Astrocyte (in vitro differentiated cells and primary cell): Measurements from ENCODE around the gene PRSS50. TPM values are rescaled to one million over a fixed set of nuclear protein-coding genes. Genes with fewer than 3 reads are reported as not detected.

ENCODE experiments used
- DNase-seq: peaks from one replicate; pipeline ENCODE4 v3.0.0-alpha.2; 2010; ENCODE audit warnings: low read depth
- FAIRE-seq: peaks from 2 replicates; lab custom pipeline; 2011; peaks lifted over from hg19 to GRCh38; lab: Jason Lieb, UNC
- H2AFZ ChIP-seq: 2 replicates; pipeline ENCODE4 v1.6.0; 2012; ENCODE audit warnings: low read depth, low read length, inconsistent platforms
- H3K27ac ChIP-seq: 2 replicates; pipeline ENCODE4 v1.5.1; 2011; ENCODE audit warnings: low read depth, low read length, inconsistent platforms
- H3K27me3 ChIP-seq: 2 replicates; pipeline ENCODE4 v1.6.0; 2011; ENCODE audit warnings: low read length, inconsistent platforms; ENCODE audit not compliant: insufficient read depth
- H3K36me3 ChIP-seq: 2 replicates; pipeline ENCODE4 v1.5.1; 2011; ENCODE audit warnings: low read length, inconsistent platforms; ENCODE audit not compliant: insufficient read depth
- H3K4me1 ChIP-seq: 2 replicates; pipeline ENCODE4 v1.5.1; 2011; ENCODE audit warnings: low read length, inconsistent platforms; ENCODE audit not compliant: insufficient read depth
- H3K4me2 ChIP-seq: 2 replicates; pipeline ENCODE4 v1.6.0; 2012; ENCODE audit warnings: low read length, inconsistent platforms
- H3K4me3 ChIP-seq: 2 replicates; pipeline ENCODE4 v1.5.1; 2011; ENCODE audit warnings: low read depth, mild to moderate bottlenecking, low read length, inconsistent platforms; ENCODE audit not compliant: insufficient read depth
- H3K79me2 ChIP-seq: 2 replicates; pipeline ENCODE4 v1.6.0; 2012; ENCODE audit warnings: mild to moderate bottlenecking, low read length, inconsistent platforms; ENCODE audit not compliant: insufficient read depth
- H3K9ac ChIP-seq: 2 replicates; pipeline ENCODE4 v1.6.0; 2012; ENCODE audit warnings: mild to moderate bottlenecking, low read length, inconsistent platforms
- H3K9me3 ChIP-seq: 2 replicates; pipeline ENCODE4 v1.5.1; 2012; ENCODE audit warnings: low read depth, mild to moderate bottlenecking, low read length, inconsistent platforms; ENCODE audit not compliant: insufficient read depth
- H4K20me1 ChIP-seq: 2 replicates; pipeline ENCODE4 v1.6.0; 2012; ENCODE audit warnings: low read length, inconsistent platforms; ENCODE audit not compliant: insufficient read depth
- H3K27ac Mint-ChIP-seq: one replicate; pipeline ENCODE4 v1.8.0; 2021; ENCODE audit warnings: mild to moderate bottlenecking, mixed read lengths; ENCODE audit not compliant: unreplicated experiment
- H3K27me3 Mint-ChIP-seq: one replicate; pipeline ENCODE4 v1.8.0; 2021; ENCODE audit warnings: low read depth, mixed read lengths; ENCODE audit not compliant: unreplicated experiment
- H3K36me3 Mint-ChIP-seq: one replicate; pipeline ENCODE4 v1.8.0; 2021; ENCODE audit warnings: low read depth, mixed read lengths; ENCODE audit not compliant: unreplicated experiment
- H3K4me1 Mint-ChIP-seq: one replicate; pipeline ENCODE4 v1.8.0; 2021; ENCODE audit warnings: low read depth, mixed read lengths; ENCODE audit not compliant: unreplicated experiment
- H3K4me3 Mint-ChIP-seq: one replicate; pipeline ENCODE4 v1.8.0; 2021; ENCODE audit warnings: mild to moderate bottlenecking, moderate library complexity, mixed read lengths; ENCODE audit not compliant: unreplicated experiment
- H3K9me3 Mint-ChIP-seq: one replicate; pipeline ENCODE4 v1.8.0; 2021; ENCODE audit warnings: mild to moderate bottlenecking, mixed read lengths; ENCODE audit not compliant: unreplicated experiment
- CTCF ChIP-seq: IDR thresholded peaks from 2 replicates; pipeline ENCODE4 v1.5.1; 2011; ENCODE audit warnings: low read depth, mild to moderate bottlenecking, inconsistent platforms, low read length, moderate library complexity; ENCODE audit not compliant: insufficient read depth
- EZH2 ChIP-seq: IDR thresholded peaks from 2 replicates; pipeline ENCODE4 v1.6.1; 2012; ENCODE audit warnings: mild to moderate bottlenecking, low read length, inconsistent platforms; ENCODE audit not compliant: insufficient read depth
- total RNA-seq: library from RNA; stranded (reverse); gene quantifications from 2 replicates; pipeline ENCODE4 v1.2.1, GENCODE V29; 2021

PRSS50 gene
- total RNA-seq, 1 donor from 2014 or later: not detected

DNA sequence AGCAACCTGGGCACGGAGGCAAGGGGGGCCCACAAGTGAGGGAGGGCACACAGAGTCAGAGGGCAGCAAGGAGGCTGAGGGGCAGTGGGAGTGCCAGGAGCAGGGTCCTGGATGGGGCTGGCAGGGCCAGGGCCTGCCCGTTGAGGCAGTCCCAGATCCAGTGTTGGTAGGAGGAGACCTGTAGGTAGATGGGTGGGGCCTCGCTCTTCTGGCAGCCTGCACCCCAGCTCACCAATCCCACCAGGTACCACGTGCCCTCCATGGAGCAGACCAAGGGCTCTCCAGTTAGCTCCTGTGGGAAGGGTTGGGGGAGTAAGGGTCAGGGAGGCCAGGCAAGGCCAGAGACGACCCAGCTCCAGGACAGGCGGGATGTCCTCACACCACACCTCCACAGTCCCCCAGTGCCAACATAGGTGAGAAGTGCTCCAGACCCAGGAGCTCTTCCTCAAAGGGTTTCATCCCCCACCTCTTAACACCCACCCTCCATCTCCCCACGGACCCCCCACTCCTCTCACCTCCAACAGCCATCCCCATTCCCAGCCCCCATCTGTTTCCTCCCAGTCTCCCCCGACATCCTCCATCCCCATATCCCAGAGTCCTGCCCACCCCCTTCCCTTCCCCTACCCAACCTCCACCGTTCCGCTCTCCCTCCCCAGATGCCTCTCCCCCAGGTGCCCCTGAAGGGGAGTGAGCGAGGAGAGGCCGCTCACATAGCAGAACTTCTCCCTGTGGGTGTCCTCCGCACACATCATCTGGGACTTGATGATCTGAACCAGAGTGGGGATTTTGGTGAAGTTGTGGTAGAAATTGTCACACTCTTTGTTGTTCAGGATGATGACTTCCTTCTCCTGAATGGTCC is 5.2 kb downstream of the PRSS50 start:
- H4K20me1 ChIP-seq: no peaks in the 10 kb centered on the region
- no peaks in the 10 kb centered on the region for H3K4me1 Mint-ChIP-seq
- H3K4me2 ChIP-seq: no peak overlapping the region
- peaks cover 38% of the 10 kb centered on the region for H3K27me3 Mint-ChIP-seq
- no peaks in the 10 kb centered on the region for H3K27me3 ChIP-seq
- H2AFZ ChIP-seq: no peak overlapping the region
- peaks cover 3% of the 10 kb centered on the region for H3K36me3 Mint-ChIP-seq
- FAIRE-seq (no peak), DNase-seq (no peak)
- H3K9me3 Mint-ChIP-seq: peaks cover 2% of the 10 kb centered on the region
- TF ChIP-seq CTCF (no peak), EZH2 (no peak)
- H3K9ac ChIP-seq: no peak overlapping the region
- H3K9me3 ChIP-seq: no peaks in the 10 kb centered on the region
- H3K27ac ChIP-seq: no peak overlapping the region
- no peak overlapping the region for H3K27ac Mint-ChIP-seq
- no peaks in the 10 kb centered on the region for H3K79me2 ChIP-seq
- no peak overlapping the region for H3K4me3 Mint-ChIP-seq
- no peaks in the 10 kb centered on the region for H3K4me1 ChIP-seq
- H3K4me3 ChIP-seq: no peak overlapping the region
- no peaks in the 10 kb centered on the region for H3K36me3 ChIP-seq

DNA sequence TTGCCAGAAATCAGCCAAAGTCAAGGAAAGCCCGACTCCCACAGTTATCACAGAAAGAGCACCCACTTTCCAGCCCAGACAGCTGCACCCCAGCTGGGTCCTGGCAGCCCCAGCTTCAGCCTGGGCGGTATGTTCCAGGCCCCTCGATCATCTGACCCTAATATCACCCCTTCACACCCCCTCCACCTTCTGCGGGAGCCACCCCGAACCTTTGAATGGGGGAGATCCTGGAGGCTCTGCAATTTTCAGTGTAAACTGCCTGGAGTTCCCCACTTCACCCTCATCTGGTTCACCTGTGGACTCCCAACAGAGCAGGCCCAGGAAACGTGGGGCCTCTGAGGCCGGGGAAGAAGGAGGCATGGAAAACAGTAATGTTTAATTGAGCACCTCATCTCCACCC is 5.9 kb downstream of the PRSS50 start:
- Histone ChIP-seq H3K27me3 (no peaks in the 10 kb centered on the region), H2AFZ (no peak overlapping the region), H3K4me1 (no peaks in the 10 kb centered on the region), H3K9me3 (no peaks in the 10 kb centered on the region), H3K9ac (no peak overlapping the region), H3K79me2 (no peaks in the 10 kb centered on the region), H4K20me1 (no peaks in the 10 kb centered on the region), H3K27ac (no peak overlapping the region), H3K4me2 (no peak overlapping the region), H3K36me3 (no peaks in the 10 kb centered on the region), H3K4me3 (no peak overlapping the region)
- Mint-ChIP-seq H3K4me1 (no peaks in the 10 kb centered on the region), H3K27me3 (peaks cover 38% of the 10 kb centered on the region), H3K9me3 (peaks cover 2% of the 10 kb centered on the region), H3K27ac (no peak overlapping the region), H3K36me3 (peaks cover 3% of the 10 kb centered on the region), H3K4me3 (no peak overlapping the region)
- no peak for FAIRE-seq
- TF ChIP-seq EZH2 (no peak), CTCF (no peak)
- DNase-seq: no peak

DNA sequence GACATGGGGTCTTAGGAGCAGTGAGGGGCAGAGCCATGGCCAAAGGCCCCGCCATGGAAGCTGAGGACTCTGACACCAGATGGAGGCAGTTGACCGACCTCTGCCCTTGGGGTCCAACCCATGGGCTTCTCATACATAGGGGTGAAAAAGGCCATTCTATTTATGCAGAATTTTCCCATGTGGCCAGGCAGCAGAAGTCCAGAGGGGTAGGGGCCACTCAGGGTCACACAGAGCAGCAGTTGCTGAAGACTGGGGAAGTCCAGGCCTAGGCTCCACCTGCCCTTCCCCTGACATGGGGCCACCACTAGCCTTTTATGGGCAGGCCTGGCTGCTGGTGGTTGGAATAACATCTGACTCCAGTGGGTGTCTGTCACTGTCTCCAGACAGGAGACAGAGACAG is 6.4 kb downstream of the PRSS50 start:
- Histone ChIP-seq H3K4me3 (no peak overlapping the region), H3K27ac (no peak overlapping the region), H3K4me2 (no peak overlapping the region), H3K4me1 (peaks cover 2% of the 10 kb centered on the region), H3K27me3 (no peaks in the 10 kb centered on the region), H3K79me2 (no peaks in the 10 kb centered on the region), H3K36me3 (no peaks in the 10 kb centered on the region), H3K9me3 (no peaks in the 10 kb centered on the region), H4K20me1 (no peaks in the 10 kb centered on the region), H2AFZ (no peak overlapping the region), H3K9ac (no peak overlapping the region)
- Mint-ChIP-seq H3K27ac (no peak overlapping the region), H3K9me3 (peaks cover 2% of the 10 kb centered on the region), H3K27me3 (peaks cover 34% of the 10 kb centered on the region), H3K4me1 (peaks cover 4% of the 10 kb centered on the region), H3K4me3 (no peak overlapping the region), H3K36me3 (peaks cover 3% of the 10 kb centered on the region)
- no peak for TF ChIP-seq EZH2
- DNase-seq (no peak), FAIRE-seq (no peak)
